HepG2 (cell line): ENCODE measurements around the gene S100A16. TPM values are rescaled to one million over a fixed set of nuclear protein-coding genes. Genes with fewer than 3 reads are reported as not detected.

Experiments used
- BORCS8-MEF2B ChIP-seq: sonication (generic); formaldehyde crosslinking; IDR thresholded peaks from 2 replicates; pipeline ENCODE4 v1.8.0; 2022; ENCODE audit warnings: mild to moderate bottlenecking, missing genetic modification reagents
- FOXA3 ChIP-seq: IDR thresholded peaks from 2 replicates; pipeline ENCODE4 v1.6.1; 2016; ENCODE audit warnings: missing genetic modification reagents, missing compliant biosample characterization
- FOXK1 ChIP-seq: sonication (generic); formaldehyde crosslinking; IDR thresholded peaks from 2 replicates; pipeline ENCODE4 v1.4.0; 2020; ENCODE audit warnings: low read depth, missing genetic modification reagents, borderline replicate concordance
- HOXA3 ChIP-seq: sonication (generic); formaldehyde crosslinking; IDR thresholded peaks from 2 replicates; pipeline ENCODE4 v1.5.0; 2020; ENCODE audit warnings: missing genetic modification reagents
- KDM2A ChIP-seq: sonication (generic); formaldehyde crosslinking; IDR thresholded peaks from 2 replicates; pipeline ENCODE4 v1.4.0; 2020; ENCODE audit warnings: low read depth, missing genetic modification reagents, borderline replicate concordance
- MXD1 ChIP-seq: sonication (generic); formaldehyde crosslinking; IDR thresholded peaks from 2 replicates; pipeline ENCODE4 v1.4.0; 2020; ENCODE audit warnings: mild to moderate bottlenecking, missing genetic modification reagents
- NFYC ChIP-seq: IDR thresholded peaks from 2 replicates; pipeline ENCODE4 v1.6.1; 2016; ENCODE audit warnings: missing genetic modification reagents, missing compliant biosample characterization
- STAG1 ChIP-seq: sonication (generic); formaldehyde crosslinking; IDR thresholded peaks from 2 replicates; pipeline ENCODE4 v1.4.0; 2020; ENCODE audit warnings: missing genetic modification reagents
- ZBED4 ChIP-seq: sonication (generic); formaldehyde crosslinking; IDR thresholded peaks from 2 replicates; pipeline ENCODE4 v1.4.0; 2020; ENCODE audit warnings: missing genetic modification reagents, borderline replicate concordance
- polyA plus RNA-seq, 8 experiments: library from polyadenylated mRNA; depleted of rRNA in 3 of 8; stranded (reverse) in 7 of 8; unstranded in 1 of 8; fragments of >200 nt; fragmentation: Illumina TruSeq in 4 of 8; extraction: Trizol in 4 of 8; gene quantifications; 2 replicates each; pipeline versions ENCODE4 v1.2.1 to v1.2.3, GENCODE V29; 2011 to 2016; ENCODE audit warnings: low read depth in 4 of 8, missing spikeins in 1 of 8, mixed read lengths in 1 of 8; ENCODE audit not compliant: insufficient read depth in 1 of 8
- total RNA-seq, 5 experiments: library from RNA; depleted of rRNA; stranded (reverse); fragments of >200 nt; fragmentation: Illumina TruSeq; extraction: Trizol; gene quantifications; 2 replicates each; pipeline ENCODE4 v1.2.3, GENCODE V29; 2016; ENCODE audit warnings: low read depth in 1 of 5
- TF ChIP-seq, protein P1 (sequence below): sonication (generic); formaldehyde crosslinking; IDR thresholded peaks from 2 replicates; pipeline ENCODE4 v1.5.1; 2020; ENCODE audit warnings: mild to moderate bottlenecking, missing genetic modification reagents, moderate library complexity
- TF ChIP-seq, protein P2 (sequence below): sonication (generic); formaldehyde crosslinking; IDR thresholded peaks from 2 replicates; pipeline ENCODE4 v1.4.0; 2020; ENCODE audit warnings: mild to moderate bottlenecking, missing genetic modification reagents
- TF ChIP-seq, protein P3 (sequence below): IDR thresholded peaks from 2 replicates; pipeline ENCODE4 v1.6.1; 2016; ENCODE audit warnings: low read depth, missing genetic modification reagents, missing compliant biosample characterization

S100A16 gene
- total and polyA plus RNA-seq, 2 of the 13 experiments (the other 11 are each of a cell fraction or from before 2014, with no cell fraction given) = 46.0 to 195 TPM

- TF ChIP-seq, protein P1, sequence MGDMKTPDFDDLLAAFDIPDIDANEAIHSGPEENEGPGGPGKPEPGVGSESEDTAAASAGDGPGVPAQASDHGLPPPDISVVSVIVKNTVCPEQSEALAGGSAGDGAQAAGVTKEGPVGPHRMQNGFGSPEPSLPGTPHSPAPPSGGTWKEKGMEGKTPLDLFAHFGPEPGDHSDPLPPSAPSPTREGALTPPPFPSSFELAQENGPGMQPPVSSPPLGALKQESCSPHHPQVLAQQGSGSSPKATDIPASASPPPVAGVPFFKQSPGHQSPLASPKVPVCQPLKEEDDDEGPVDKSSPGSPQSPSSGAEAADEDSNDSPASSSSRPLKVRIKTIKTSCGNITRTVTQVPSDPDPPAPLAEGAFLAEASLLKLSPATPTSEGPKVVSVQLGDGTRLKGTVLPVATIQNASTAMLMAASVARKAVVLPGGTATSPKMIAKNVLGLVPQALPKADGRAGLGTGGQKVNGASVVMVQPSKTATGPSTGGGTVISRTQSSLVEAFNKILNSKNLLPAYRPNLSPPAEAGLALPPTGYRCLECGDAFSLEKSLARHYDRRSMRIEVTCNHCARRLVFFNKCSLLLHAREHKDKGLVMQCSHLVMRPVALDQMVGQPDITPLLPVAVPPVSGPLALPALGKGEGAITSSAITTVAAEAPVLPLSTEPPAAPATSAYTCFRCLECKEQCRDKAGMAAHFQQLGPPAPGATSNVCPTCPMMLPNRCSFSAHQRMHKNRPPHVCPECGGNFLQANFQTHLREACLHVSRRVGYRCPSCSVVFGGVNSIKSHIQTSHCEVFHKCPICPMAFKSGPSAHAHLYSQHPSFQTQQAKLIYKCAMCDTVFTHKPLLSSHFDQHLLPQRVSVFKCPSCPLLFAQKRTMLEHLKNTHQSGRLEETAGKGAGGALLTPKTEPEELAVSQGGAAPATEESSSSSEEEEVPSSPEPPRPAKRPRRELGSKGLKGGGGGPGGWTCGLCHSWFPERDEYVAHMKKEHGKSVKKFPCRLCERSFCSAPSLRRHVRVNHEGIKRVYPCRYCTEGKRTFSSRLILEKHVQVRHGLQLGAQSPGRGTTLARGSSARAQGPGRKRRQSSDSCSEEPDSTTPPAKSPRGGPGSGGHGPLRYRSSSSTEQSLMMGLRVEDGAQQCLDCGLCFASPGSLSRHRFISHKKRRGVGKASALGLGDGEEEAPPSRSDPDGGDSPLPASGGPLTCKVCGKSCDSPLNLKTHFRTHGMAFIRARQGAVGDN (CRISPR knock-in tag) = peak; percentile 78
- TF ChIP-seq NFYC (no peak), HOXA3 (peak; percentile 50; the same call in 1 of the 2 replicates), MXD1 (CRISPR knock-in tag) (0 out of 2 replicates have a peak, but pooled peaks have one; percentile 59), ZBED4 (peak; percentile 43; the same call in 1 of the 2 replicates), FOXA3 (CRISPR knock-in tag) (peak; percentile 45; the same call in 1 of the 2 replicates), STAG1 (CRISPR knock-in tag) (peak; percentile 96), BORCS8-MEF2B (CRISPR knock-in tag) (peak; percentile 48; the same call in 1 of the 2 replicates), FOXK1 (0 out of 2 replicates have a peak, but pooled peaks have one; percentile 45), KDM2A (CRISPR knock-in tag) (peak; percentile 83; the same call in 1 of the 2 replicates)
- TF ChIP-seq, protein P2, sequence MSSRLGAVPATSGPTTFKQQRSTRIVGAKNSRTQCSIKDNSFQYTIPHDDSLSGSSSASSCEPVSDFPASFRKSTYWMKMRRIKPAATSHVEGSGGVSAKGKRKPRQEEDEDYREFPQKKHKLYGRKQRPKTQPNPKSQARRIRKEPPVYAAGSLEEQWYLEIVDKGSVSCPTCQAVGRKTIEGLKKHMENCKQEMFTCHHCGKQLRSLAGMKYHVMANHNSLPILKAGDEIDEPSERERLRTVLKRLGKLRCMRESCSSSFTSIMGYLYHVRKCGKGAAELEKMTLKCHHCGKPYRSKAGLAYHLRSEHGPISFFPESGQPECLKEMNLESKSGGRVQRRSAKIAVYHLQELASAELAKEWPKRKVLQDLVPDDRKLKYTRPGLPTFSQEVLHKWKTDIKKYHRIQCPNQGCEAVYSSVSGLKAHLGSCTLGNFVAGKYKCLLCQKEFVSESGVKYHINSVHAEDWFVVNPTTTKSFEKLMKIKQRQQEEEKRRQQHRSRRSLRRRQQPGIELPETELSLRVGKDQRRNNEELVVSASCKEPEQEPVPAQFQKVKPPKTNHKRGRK (CRISPR knock-in tag) = no peak
- TF ChIP-seq, protein P3, sequence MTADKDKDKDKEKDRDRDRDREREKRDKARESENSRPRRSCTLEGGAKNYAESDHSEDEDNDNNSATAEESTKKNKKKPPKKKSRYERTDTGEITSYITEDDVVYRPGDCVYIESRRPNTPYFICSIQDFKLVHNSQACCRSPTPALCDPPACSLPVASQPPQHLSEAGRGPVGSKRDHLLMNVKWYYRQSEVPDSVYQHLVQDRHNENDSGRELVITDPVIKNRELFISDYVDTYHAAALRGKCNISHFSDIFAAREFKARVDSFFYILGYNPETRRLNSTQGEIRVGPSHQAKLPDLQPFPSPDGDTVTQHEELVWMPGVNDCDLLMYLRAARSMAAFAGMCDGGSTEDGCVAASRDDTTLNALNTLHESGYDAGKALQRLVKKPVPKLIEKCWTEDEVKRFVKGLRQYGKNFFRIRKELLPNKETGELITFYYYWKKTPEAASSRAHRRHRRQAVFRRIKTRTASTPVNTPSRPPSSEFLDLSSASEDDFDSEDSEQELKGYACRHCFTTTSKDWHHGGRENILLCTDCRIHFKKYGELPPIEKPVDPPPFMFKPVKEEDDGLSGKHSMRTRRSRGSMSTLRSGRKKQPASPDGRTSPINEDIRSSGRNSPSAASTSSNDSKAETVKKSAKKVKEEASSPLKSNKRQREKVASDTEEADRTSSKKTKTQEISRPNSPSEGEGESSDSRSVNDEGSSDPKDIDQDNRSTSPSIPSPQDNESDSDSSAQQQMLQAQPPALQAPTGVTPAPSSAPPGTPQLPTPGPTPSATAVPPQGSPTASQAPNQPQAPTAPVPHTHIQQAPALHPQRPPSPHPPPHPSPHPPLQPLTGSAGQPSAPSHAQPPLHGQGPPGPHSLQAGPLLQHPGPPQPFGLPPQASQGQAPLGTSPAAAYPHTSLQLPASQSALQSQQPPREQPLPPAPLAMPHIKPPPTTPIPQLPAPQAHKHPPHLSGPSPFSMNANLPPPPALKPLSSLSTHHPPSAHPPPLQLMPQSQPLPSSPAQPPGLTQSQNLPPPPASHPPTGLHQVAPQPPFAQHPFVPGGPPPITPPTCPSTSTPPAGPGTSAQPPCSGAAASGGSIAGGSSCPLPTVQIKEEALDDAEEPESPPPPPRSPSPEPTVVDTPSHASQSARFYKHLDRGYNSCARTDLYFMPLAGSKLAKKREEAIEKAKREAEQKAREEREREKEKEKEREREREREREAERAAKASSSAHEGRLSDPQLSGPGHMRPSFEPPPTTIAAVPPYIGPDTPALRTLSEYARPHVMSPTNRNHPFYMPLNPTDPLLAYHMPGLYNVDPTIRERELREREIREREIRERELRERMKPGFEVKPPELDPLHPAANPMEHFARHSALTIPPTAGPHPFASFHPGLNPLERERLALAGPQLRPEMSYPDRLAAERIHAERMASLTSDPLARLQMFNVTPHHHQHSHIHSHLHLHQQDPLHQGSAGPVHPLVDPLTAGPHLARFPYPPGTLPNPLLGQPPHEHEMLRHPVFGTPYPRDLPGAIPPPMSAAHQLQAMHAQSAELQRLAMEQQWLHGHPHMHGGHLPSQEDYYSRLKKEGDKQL = no peak
Measured at GRCh38 chr1:153568367-153569099, 44.4 kb downstream of the S100A16 start (continued).
